ENCODE data around the gene HIRA.
A peak's percentile ranks its signal among the peaks of the same experiment; 100 is the strongest.
"Not testable (repeated sequence)": the region's sequence is repeated elsewhere in the genome, so short reads cannot be mapped to it uniquely, and the experiment has no call there.

Gene HIRA

GRCh38 chr22:19449422-19449767 lies 17.9 kb upstream of the HIRA start:
- no peak for DNase-seq (ENCODE audit: low read depth)
- TF ChIP-seq CTCF (IDR thresholded peaks at IDR 0.05; ENCODE audit: low read depth, low read length, missing control alignments): no peak
- no peak overlapping the region for H3K4me3 ChIP-seq (ENCODE audit: low read depth, low read length)
- in situ Hi-C loops (cut with HindIII; ENCODE audit: low sequenced_read_pairs): no loop called here

DNA sequence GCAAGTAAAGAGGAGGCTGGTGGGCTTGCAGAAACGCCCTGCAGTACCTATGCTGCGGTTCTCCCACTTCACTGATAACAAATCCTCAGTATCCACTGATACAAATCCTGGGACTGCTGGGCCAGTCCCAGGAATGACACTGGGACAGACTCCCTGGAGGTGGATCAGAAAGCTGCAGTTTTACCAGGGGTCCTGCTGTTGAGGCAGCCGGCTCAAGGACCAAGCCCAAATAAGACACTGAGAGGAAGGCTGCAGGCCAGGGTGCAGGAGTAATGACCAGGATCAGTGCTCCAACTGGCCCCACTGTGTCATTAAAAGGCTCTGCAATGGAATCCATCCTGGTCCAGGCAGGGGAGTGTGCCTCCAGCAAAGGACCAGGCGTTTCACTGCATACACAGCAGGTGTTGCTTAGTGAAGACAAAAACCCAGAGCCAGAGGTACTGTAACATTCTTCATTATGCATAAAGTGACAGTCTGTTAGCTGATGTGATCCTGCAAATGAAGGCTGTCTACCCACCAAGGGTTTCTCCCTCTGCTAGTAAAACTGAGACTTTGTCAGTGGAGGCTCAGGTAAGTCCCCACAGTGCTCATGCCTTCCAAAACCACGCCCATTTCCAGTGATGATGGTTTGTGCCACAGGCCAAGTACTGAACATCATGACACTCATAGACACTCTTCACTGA lies 17.3 kb upstream of the HIRA start:
- DNase-seq (ENCODE audit: low read depth): no peak
- in situ Hi-C loops (cut with HindIII; ENCODE audit: low sequenced_read_pairs): no loop called here
- TF ChIP-seq CTCF (IDR thresholded peaks at IDR 0.05; ENCODE audit: low read depth, low read length, missing control alignments): no peak
- H3K4me3 ChIP-seq (ENCODE audit: low read depth, low read length): peak overlapping the region; percentile 75

GRCh38 chr22:19448076-19448607 lies 16.6 kb upstream of the HIRA start:
- in situ Hi-C loops (cut with HindIII; ENCODE audit: low sequenced_read_pairs): no loop called here
- peak overlapping the region; percentile 75 for H3K4me3 ChIP-seq (ENCODE audit: low read depth, low read length)
- DNase-seq (ENCODE audit: low read depth): no peak
- TF ChIP-seq CTCF (IDR thresholded peaks at IDR 0.05; ENCODE audit: low read depth, low read length, missing control alignments): no peak

DNA sequence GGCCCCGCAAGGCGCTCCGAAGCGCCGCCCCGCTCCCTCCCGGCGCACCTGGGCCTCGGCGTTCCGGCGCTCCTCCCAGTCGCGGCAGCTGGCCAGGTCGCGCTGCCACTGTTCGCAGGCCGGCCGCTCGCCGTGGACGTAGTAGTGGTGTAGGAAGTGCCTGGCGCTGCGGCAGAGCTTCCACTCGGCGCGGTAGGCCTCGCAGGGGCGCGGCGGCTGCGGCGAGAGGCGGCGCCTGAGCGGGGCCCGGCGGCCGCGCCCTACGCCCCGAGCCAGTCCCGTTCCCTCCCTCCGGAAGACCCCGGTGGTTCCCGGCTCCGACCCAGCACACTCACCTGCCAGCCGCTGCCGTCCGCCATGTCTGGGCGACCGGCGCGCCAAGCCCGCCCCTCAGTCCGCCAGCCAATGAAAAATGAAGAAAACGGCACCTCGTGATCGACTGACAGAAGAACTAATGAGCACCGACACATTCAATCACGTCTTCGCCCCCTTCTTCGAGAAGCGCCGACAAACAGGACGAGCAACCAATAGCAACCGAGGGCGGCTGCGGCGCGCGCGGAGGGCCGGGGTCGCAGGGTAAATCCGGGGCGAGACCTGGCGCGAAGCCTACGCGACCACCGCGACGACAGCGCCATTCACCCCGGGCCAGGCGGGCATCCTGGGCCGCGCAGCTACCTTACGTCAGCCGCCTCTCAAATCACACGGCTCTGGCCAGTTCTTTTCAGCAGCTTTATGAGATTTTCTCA lies 16.0 kb upstream of the HIRA start, which contains the start of gene C22orf39:
TSS of gene C22orf39 (minus strand) at position 382 of the 746 bp plus-strand sequence. CDS start at position 359, 23 bp downstream.
- peak; percentile 86 for DNase-seq (ENCODE audit: low read depth)
- no peak for TF ChIP-seq CTCF (IDR thresholded peaks at IDR 0.05; ENCODE audit: low read depth, low read length, missing control alignments)
- peak within 1 kb of the TSS; percentile 75 for H3K4me3 ChIP-seq (ENCODE audit: low read depth, low read length)
- in situ Hi-C loops (cut with HindIII; ENCODE audit: low sequenced_read_pairs): no loop called here

DNA sequence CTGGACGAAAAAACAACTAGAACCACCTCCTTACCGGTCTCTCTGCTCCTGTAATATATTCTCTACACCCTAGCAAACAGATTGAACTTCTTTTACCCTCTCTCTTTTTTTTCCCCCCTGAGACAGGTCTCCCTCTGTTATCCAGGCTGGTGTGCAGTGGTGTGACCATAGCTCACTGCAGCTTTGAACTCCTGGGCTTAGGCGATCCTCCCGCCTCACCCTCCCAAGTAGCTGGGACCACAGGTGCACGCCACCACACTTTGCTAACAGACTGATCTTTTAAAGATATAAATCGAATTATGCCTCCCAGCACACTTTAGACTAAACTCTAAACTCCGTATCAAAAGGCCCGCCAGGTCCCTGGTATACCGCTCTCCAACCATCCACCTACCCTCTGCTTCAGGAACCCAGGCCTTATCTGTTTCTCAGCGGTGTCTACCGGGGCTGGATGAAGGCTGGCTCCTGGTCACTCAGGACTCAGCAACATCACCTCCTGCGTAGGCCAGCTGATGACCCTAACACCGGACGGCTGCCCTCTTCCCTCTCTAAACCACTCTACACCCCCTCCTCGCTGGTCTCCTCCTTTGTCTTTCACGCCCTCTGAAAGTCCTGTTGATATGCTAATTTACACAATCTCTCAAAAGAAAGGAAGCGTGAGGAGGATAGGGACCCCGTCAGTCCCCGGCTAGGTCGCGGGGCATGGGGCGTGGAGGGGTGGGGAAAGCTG lies 15.2 kb upstream of the HIRA start:
- in situ Hi-C loops (cut with HindIII; ENCODE audit: low sequenced_read_pairs): no loop called here
- no peak for DNase-seq (ENCODE audit: low read depth)
- H3K4me3 ChIP-seq (ENCODE audit: low read depth, low read length): peak overlapping the region; percentile 75
- no peak for TF ChIP-seq CTCF (IDR thresholded peaks at IDR 0.05; ENCODE audit: low read depth, low read length, missing control alignments)

GRCh38 chr22:19445279-19445982 lies 13.9 kb upstream of the HIRA start:
- DNase-seq (ENCODE audit: low read depth); H3K4me3 ChIP-seq (ENCODE audit: low read depth, low read length); in situ Hi-C loops (cut with HindIII; ENCODE audit: low sequenced_read_pairs): not testable (repeated sequence)

Measured in astrocyte of the cerebellum (primary cell).